ENCODE results near the gene EOMES. TPM values are rescaled to one million over a fixed set of nuclear protein-coding genes. Genes with fewer than 3 reads are reported as not detected.

The EOMES gene
- total RNA-seq, 1 donor from 2014 or later: not detected

DNA sequence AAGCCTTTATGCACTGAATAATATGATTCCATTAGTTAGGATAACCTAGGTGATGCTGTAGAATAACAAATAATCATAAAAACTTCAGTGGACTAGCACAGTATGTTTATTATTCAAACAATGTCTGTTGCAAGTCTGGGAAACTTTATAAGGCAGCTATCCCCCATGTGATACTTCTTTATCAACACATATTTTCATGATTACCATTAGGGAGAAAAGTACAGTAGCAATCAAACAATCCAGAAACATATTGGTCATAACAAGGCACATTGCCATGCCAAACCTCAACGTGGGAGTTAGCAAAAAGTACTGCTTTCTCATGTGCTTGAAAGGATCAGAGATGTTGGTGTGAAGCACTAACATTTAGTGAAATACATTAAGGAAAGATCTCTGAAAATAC, 35.5 kb downstream of the EOMES start:
- Histone ChIP-seq H3K4me2 (ENCODE audit: low read length) (peak overlapping the region; percentile 6), H3K27me3 (ENCODE audit: insufficient read depth, low read length) (no peaks in the 10 kb centered on the region), H3K79me2 (ENCODE audit: insufficient read depth, low read length) (no peaks in the 10 kb centered on the region), H2AFZ (ENCODE audit: low read depth, low read length) (no peak overlapping the region), H4K20me1 (ENCODE audit: insufficient read depth, low read length) (no peaks in the 10 kb centered on the region), H3K9me3 (ENCODE audit: insufficient read depth, low read depth, low read length) (no peaks in the 10 kb centered on the region), H3K9ac (ENCODE audit: low read length) (no peak overlapping the region), H3K27ac (ENCODE audit: low read depth, low read length) (peak overlapping the region; percentile 23), H3K4me1 (ENCODE audit: insufficient read depth, low read length) (no peaks in the 10 kb centered on the region), H3K4me3 (ENCODE audit: insufficient read depth, low read depth, low read length) (no peak overlapping the region), H3K36me3 (ENCODE audit: insufficient read depth, low read length) (no peaks in the 10 kb centered on the region)
- Mint-ChIP-seq H3K4me3 (ENCODE audit: unreplicated experiment) (no peak overlapping the region), H3K36me3 (ENCODE audit: low read depth, unreplicated experiment) (no peaks in the 10 kb centered on the region), H3K27ac (ENCODE audit: unreplicated experiment) (no peak overlapping the region), H3K9me3 (ENCODE audit: unreplicated experiment) (peaks cover 2% of the 10 kb centered on the region), H3K4me1 (ENCODE audit: low read depth, unreplicated experiment) (no peaks in the 10 kb centered on the region), H3K27me3 (ENCODE audit: low read depth, unreplicated experiment) (no peaks in the 10 kb centered on the region)
- peak; percentile 95 for FAIRE-seq
- TF ChIP-seq, protein P1, sequence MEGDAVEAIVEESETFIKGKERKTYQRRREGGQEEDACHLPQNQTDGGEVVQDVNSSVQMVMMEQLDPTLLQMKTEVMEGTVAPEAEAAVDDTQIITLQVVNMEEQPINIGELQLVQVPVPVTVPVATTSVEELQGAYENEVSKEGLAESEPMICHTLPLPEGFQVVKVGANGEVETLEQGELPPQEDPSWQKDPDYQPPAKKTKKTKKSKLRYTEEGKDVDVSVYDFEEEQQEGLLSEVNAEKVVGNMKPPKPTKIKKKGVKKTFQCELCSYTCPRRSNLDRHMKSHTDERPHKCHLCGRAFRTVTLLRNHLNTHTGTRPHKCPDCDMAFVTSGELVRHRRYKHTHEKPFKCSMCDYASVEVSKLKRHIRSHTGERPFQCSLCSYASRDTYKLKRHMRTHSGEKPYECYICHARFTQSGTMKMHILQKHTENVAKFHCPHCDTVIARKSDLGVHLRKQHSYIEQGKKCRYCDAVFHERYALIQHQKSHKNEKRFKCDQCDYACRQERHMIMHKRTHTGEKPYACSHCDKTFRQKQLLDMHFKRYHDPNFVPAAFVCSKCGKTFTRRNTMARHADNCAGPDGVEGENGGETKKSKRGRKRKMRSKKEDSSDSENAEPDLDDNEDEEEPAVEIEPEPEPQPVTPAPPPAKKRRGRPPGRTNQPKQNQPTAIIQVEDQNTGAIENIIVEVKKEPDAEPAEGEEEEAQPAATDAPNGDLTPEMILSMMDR (IDR thresholded peaks at IDR 0.05; ENCODE audit: insufficient read depth, low read depth, low read length): no peak
- DNase-seq (ENCODE audit: low read depth): peak; percentile 96

DNA sequence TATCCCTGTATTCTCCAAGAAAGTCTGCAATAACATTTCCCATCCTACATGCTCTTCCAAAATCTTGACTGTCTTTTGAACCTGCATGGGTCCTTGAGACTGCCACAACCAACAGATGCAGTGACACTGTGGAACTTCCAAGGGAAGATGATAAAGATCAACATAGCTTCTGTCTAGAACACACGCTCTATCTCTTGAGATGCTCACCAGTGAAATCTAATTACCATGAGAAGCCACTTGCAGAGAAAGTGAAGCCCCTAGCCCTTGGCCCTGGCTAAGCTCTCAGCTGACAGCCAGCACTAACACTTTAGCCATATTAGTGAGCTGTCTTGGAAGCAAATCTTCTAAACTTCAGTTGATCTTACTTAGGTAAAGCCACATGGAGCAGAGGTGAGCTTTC, 36.6 kb downstream of the EOMES start:
- Histone ChIP-seq H2AFZ (ENCODE audit: low read depth, low read length) (no peak overlapping the region), H3K4me3 (ENCODE audit: insufficient read depth, low read depth, low read length) (no peak overlapping the region), H4K20me1 (ENCODE audit: insufficient read depth, low read length) (no peaks in the 10 kb centered on the region), H3K4me2 (ENCODE audit: low read length) (no peak overlapping the region), H3K4me1 (ENCODE audit: insufficient read depth, low read length) (peaks cover 6% of the 10 kb centered on the region), H3K36me3 (ENCODE audit: insufficient read depth, low read length) (no peaks in the 10 kb centered on the region), H3K27me3 (ENCODE audit: insufficient read depth, low read length) (no peaks in the 10 kb centered on the region), H3K27ac (ENCODE audit: low read depth, low read length) (no peak overlapping the region), H3K9me3 (ENCODE audit: insufficient read depth, low read depth, low read length) (no peaks in the 10 kb centered on the region), H3K9ac (ENCODE audit: low read length) (no peak overlapping the region), H3K79me2 (ENCODE audit: insufficient read depth, low read length) (no peaks in the 10 kb centered on the region)
- Mint-ChIP-seq H3K36me3 (ENCODE audit: low read depth, unreplicated experiment) (no peaks in the 10 kb centered on the region), H3K9me3 (ENCODE audit: unreplicated experiment) (no peaks in the 10 kb centered on the region), H3K4me1 (ENCODE audit: low read depth, unreplicated experiment) (peaks cover 3% of the 10 kb centered on the region), H3K27ac (ENCODE audit: unreplicated experiment) (no peak overlapping the region), H3K27me3 (ENCODE audit: low read depth, unreplicated experiment) (no peaks in the 10 kb centered on the region), H3K4me3 (ENCODE audit: unreplicated experiment) (no peak overlapping the region)
- TF ChIP-seq EZH2 (IDR thresholded peaks at IDR 0.05; ENCODE audit: insufficient read depth, low read length): no peak
- TF ChIP-seq, protein P1 (IDR thresholded peaks at IDR 0.05; ENCODE audit: insufficient read depth, low read depth, low read length): no peak
- FAIRE-seq (no peak), DNase-seq (ENCODE audit: low read depth) (no peak)

DNA sequence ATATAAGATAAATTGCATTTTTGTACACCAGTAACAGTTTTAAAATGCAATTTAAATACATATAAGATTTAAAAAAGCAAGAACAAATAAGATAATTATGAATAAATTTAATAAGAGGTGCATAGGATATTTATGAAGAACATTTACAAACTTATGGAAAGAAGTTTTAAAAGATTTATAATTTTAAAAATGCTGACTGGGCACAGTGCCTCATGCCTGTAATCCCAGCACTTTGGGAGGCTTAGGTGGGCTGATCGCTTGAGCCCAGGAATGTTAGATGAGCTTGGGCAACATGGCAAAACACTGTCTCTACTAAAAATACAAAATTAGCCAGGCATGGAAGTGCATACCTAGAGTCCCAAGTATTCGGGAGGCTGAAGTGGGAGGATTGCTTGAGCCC, 37.8 kb downstream of the EOMES start:
- H3K4me1 ChIP-seq (ENCODE audit: insufficient read depth, low read length): peaks cover 6% of the 10 kb centered on the region
- H3K27me3 ChIP-seq (ENCODE audit: insufficient read depth, low read length): no peaks in the 10 kb centered on the region
- no peaks in the 10 kb centered on the region for H4K20me1 ChIP-seq (ENCODE audit: insufficient read depth, low read length)
- H3K36me3 Mint-ChIP-seq (ENCODE audit: low read depth, unreplicated experiment): no peaks in the 10 kb centered on the region
- no peak for FAIRE-seq
- H3K4me1 Mint-ChIP-seq (ENCODE audit: low read depth, unreplicated experiment): peaks cover 3% of the 10 kb centered on the region
- no peaks in the 10 kb centered on the region for H3K9me3 Mint-ChIP-seq (ENCODE audit: unreplicated experiment)
- no peak for DNase-seq (ENCODE audit: low read depth)
- no peak overlapping the region for H3K27ac Mint-ChIP-seq (ENCODE audit: unreplicated experiment)
- no peak overlapping the region for H3K4me3 ChIP-seq (ENCODE audit: insufficient read depth, low read depth, low read length)
- no peak overlapping the region for H3K9ac ChIP-seq (ENCODE audit: low read length)
- H3K79me2 ChIP-seq (ENCODE audit: insufficient read depth, low read length): no peaks in the 10 kb centered on the region
- H2AFZ ChIP-seq (ENCODE audit: low read depth, low read length): no peak overlapping the region
- no peak overlapping the region for H3K27ac ChIP-seq (ENCODE audit: low read depth, low read length)
- no peaks in the 10 kb centered on the region for H3K36me3 ChIP-seq (ENCODE audit: insufficient read depth, low read length)
- H3K4me2 ChIP-seq (ENCODE audit: low read length): no peak overlapping the region
- H3K27me3 Mint-ChIP-seq (ENCODE audit: low read depth, unreplicated experiment): no peaks in the 10 kb centered on the region
- no peak overlapping the region for H3K4me3 Mint-ChIP-seq (ENCODE audit: unreplicated experiment)
- H3K9me3 ChIP-seq (ENCODE audit: insufficient read depth, low read depth, low read length): no peaks in the 10 kb centered on the region
- TF ChIP-seq EZH2 (IDR thresholded peaks at IDR 0.05; ENCODE audit: insufficient read depth, low read length): no peak
- TF ChIP-seq, protein P1 (IDR thresholded peaks at IDR 0.05; ENCODE audit: insufficient read depth, low read depth, low read length): no peak
